ENCODE results near the gene CAP1.
A peak's percentile ranks its signal among the peaks of the same experiment; 100 is the strongest.

The CAP1 gene

GRCh38 chr1:40040511-40041465 lies at the start of gene CAP1:
CAP1 (plus strand) TSS chr1:40040729; CDS start chr1:40059347, 18,618 bp downstream.
- Mint-ChIP-seq H3K27me3 (ENCODE audit: low read depth) (no peaks in the 10 kb centered on the region), H3K27ac (peak within 1 kb of the TSS; percentile 99), H3K36me3 (ENCODE audit: low read depth) (peaks cover 9% of the 10 kb centered on the region), H3K4me3 (peak within 1 kb of the TSS; percentile 97 to 98 (median 98)), H3K9me3 (no peaks in the 10 kb centered on the region), H3K4me1 (peaks cover 54% of the 10 kb centered on the region)
- no peak for TF ChIP-seq CTCF (IDR thresholded peaks at IDR 0.05; ENCODE audit: unreplicated experiment in 3 of 3)

GRCh38 chr1:39992234-39992633 lies 48.3 kb upstream of the CAP1 start:
- Mint-ChIP-seq H3K4me1 (no peaks in the 10 kb centered on the region), H3K4me3 (no peak overlapping the region), H3K9me3 (no peaks in the 10 kb centered on the region), H3K27ac (peak overlapping the region; percentile 84 to 92 (median 92)), H3K27me3 (ENCODE audit: low read depth) (peaks cover 5% of the 10 kb centered on the region), H3K36me3 (ENCODE audit: low read depth) (no peaks in the 10 kb centered on the region)
- TF ChIP-seq CTCF (IDR thresholded peaks at IDR 0.05; ENCODE audit: unreplicated experiment in 3 of 3): no peak

- Mint-ChIP-seq H3K9me3 (no peaks in the 10 kb centered on the region), H3K36me3 (ENCODE audit: low read depth) (no peaks in the 10 kb centered on the region), H3K4me3 (no peak overlapping the region), H3K27me3 (ENCODE audit: low read depth) (peaks cover 5% of the 10 kb centered on the region), H3K27ac (no peak overlapping the region), H3K4me1 (no peaks in the 10 kb centered on the region)
- TF ChIP-seq CTCF (IDR thresholded peaks at IDR 0.05; ENCODE audit: unreplicated experiment in 3 of 3): no peak
Observed at GRCh38 chr1:39992888-39993287, 47.6 kb upstream of the CAP1 start.

GRCh38 chr1:39995973-39996393 lies 44.5 kb upstream of the CAP1 start:
- Mint-ChIP-seq H3K4me3 (no peak overlapping the region), H3K27me3 (ENCODE audit: low read depth) (peaks cover 5% of the 10 kb centered on the region), H3K27ac (peak overlapping the region in 1 of 3 experiments; percentile 23), H3K9me3 (no peaks in the 10 kb centered on the region), H3K36me3 (ENCODE audit: low read depth) (no peaks in the 10 kb centered on the region), H3K4me1 (no peaks in the 10 kb centered on the region)
- no peak for TF ChIP-seq CTCF (IDR thresholded peaks at IDR 0.05; ENCODE audit: unreplicated experiment in 3 of 3)

- Mint-ChIP-seq H3K27me3 (ENCODE audit: low read depth) (peaks cover 5% of the 10 kb centered on the region), H3K36me3 (ENCODE audit: low read depth) (no peaks in the 10 kb centered on the region), H3K27ac (no peak overlapping the region), H3K4me3 (no peak overlapping the region), H3K4me1 (peaks cover 1% of the 10 kb centered on the region), H3K9me3 (no peaks in the 10 kb centered on the region)
- TF ChIP-seq CTCF (IDR thresholded peaks at IDR 0.05; ENCODE audit: unreplicated experiment in 3 of 3): no peak
Observed at GRCh38 chr1:39996396-39997004, 44.0 kb upstream of the CAP1 start.
